Endothelial cell of umbilical vein (primary cell): ENCODE measurements around the gene RAP1GAP2. TPM values are rescaled to one million over a fixed set of nuclear protein-coding genes. Genes with fewer than 3 reads are reported as not detected.

Experiments used
- BruUV-seq: library from RNA; stranded (reverse); fragments of 400-500 nt; replicated peaks from 2 replicates; lab custom pipeline; 2021; lab: Mats Ljungman, UMichigan
- CTCF ChIA-PET: fragments of 300-600, 350-600 bp; sonication (Branson Sonifier 250); formaldehyde crosslinking; loops from one replicate; lab custom pipeline; 2021; ENCODE audit warnings: antibody characterized with exemption, inconsistent platforms; lab: Charles Lee
- POLR2A ChIA-PET: fragments of 300-600, 350-600 bp; sonication (Branson Sonifier 250); formaldehyde crosslinking; loops from one replicate; lab custom pipeline; 2021; ENCODE audit warnings: antibody characterized with exemption, inconsistent platforms; lab: Charles Lee
- DNase-seq: peaks from one replicate; pipeline ENCODE4 v3.0.0-alpha.2; 2011; ENCODE audit warnings: low read depth, low spot score
- FAIRE-seq: peaks from 2 replicates; lab custom pipeline; 2011; peaks lifted over from hg19 to GRCh38; lab: Jason Lieb, UNC
- H2AFZ ChIP-seq: 2 replicates; pipeline ENCODE4 v1.6.0; 2012; ENCODE audit warnings: low read depth, low read length, control low read depth, inconsistent platforms
- H3K27ac ChIP-seq: 2 replicates; pipeline ENCODE4 v1.5.1; 2011; ENCODE audit warnings: low read depth, mild to moderate bottlenecking, control low read depth, low read length, moderate library complexity; ENCODE audit not compliant: insufficient read depth
- H3K27me3 ChIP-seq, 2 experiments: 2 replicates each; pipeline versions ENCODE4 v1.6.0 to v1.6.1; 2011; ENCODE audit warnings: low read length in 2 of 2, mixed read lengths in 1 of 2; ENCODE audit not compliant: control insufficient read depth in 2 of 2, insufficient read depth in 2 of 2
- H3K36me3 ChIP-seq, 2 experiments: 2 replicates in 1 of 2; 3 replicates in 1 of 2; pipeline ENCODE4 v1.5.1; 2011; ENCODE audit warnings: low read length in 2 of 2, mild to moderate bottlenecking in 1 of 2, moderate library complexity in 1 of 2; ENCODE audit not compliant: control insufficient read depth in 2 of 2, insufficient read depth in 2 of 2; ENCODE audit errors: extremely low read depth in 1 of 2
- H3K4me1 ChIP-seq: 3 replicates; pipeline ENCODE4 v1.5.1; 2011; ENCODE audit warnings: mild to moderate bottlenecking, low read length; ENCODE audit not compliant: control insufficient read depth, insufficient read depth; ENCODE audit errors: extremely low read depth
- H3K4me2 ChIP-seq: 2 replicates; pipeline ENCODE4 v1.6.1; 2011; ENCODE audit warnings: low read length, control low read depth, mixed read lengths; ENCODE audit not compliant: insufficient read depth
- H3K4me3 ChIP-seq, 3 experiments: fragments of 200-600 bp in 1 of 3; sonication (generic), shearing (Covaris generic) in 1 of 3; replicated peaks in 1 of 3; 2 replicates each; pipeline ENCODE4 v1.5.1; 2011 to 2016; ENCODE audit warnings: control low read depth in 3 of 3, low read length in 3 of 3, mild to moderate bottlenecking in 2 of 3, inconsistent platforms in 1 of 3, low read depth in 1 of 3, moderate library complexity in 1 of 3; ENCODE audit not compliant: insufficient read depth in 1 of 3
- H3K79me2 ChIP-seq: 2 replicates; pipeline ENCODE4 v1.6.0; 2012; ENCODE audit warnings: low read length, inconsistent platforms; ENCODE audit not compliant: control insufficient read depth, insufficient read depth
- H3K9ac ChIP-seq: replicated peaks from 2 replicates; pipeline ENCODE3; 2011; ENCODE audit warnings: low read length, control low read depth; ENCODE audit not compliant: insufficient read depth; ENCODE audit errors: extremely low read depth
- H3K9me1 ChIP-seq: replicated peaks from 3 replicates; pipeline ENCODE4 v1.6.0; 2011; ENCODE audit warnings: mild to moderate bottlenecking, low read length; ENCODE audit not compliant: control insufficient read depth, insufficient read depth; ENCODE audit errors: extremely low read depth
- H3K9me3 ChIP-seq: replicated peaks from 2 replicates; pipeline ENCODE4 v1.5.1; 2012; ENCODE audit warnings: low read length, inconsistent platforms; ENCODE audit not compliant: control insufficient read depth, insufficient read depth
- H4K20me1 ChIP-seq: replicated peaks from 2 replicates; pipeline ENCODE3; 2011; ENCODE audit warnings: mild to moderate bottlenecking, low read length; ENCODE audit not compliant: control insufficient read depth, insufficient read depth; ENCODE audit errors: extremely low read depth
- EZH2 ChIP-seq: IDR thresholded peaks from 2 replicates; pipeline ENCODE4 v1.6.1; 2012; ENCODE audit warnings: borderline replicate concordance, low read depth, mild to moderate bottlenecking, moderate library complexity, low read length, inconsistent platforms; ENCODE audit not compliant: severe bottlenecking
- FOS ChIP-seq: IDR thresholded peaks from 2 replicates; pipeline ENCODE4 v1.6.1; 2011; ENCODE audit warnings: mild to moderate bottlenecking, low read length, moderate library complexity, borderline replicate concordance; ENCODE audit not compliant: insufficient read depth
- GATA2 ChIP-seq: IDR thresholded peaks from 2 replicates; pipeline ENCODE4 v1.7.0; 2011; ENCODE audit warnings: low read depth, mild to moderate bottlenecking, moderate library complexity, mixed read lengths, low read length; ENCODE audit not compliant: insufficient read length, insufficient read depth
- JUN ChIP-seq: IDR thresholded peaks from 2 replicates; pipeline ENCODE4 v1.6.1; 2011; ENCODE audit warnings: borderline replicate concordance, low read depth; ENCODE audit not compliant: insufficient read length, insufficient read depth
- MAX ChIP-seq: IDR thresholded peaks from 2 replicates; pipeline ENCODE4 v1.6.1; 2011; ENCODE audit not compliant: insufficient read depth, insufficient read length
- MYC ChIP-seq: IDR thresholded peaks from one replicate; pipeline ENCODE4 v1.6.1; 2011; ENCODE audit warnings: mild to moderate bottlenecking, low read depth, low read length
- POLR2A ChIP-seq: IDR thresholded peaks from 2 replicates; pipeline ENCODE4 v1.6.1; 2012; ENCODE audit warnings: low read depth, mild to moderate bottlenecking, control low read depth, low read length
- POLR2AphosphoS5 ChIP-seq: IDR thresholded peaks from 2 replicates; pipeline ENCODE4 v1.6.1; 2012; ENCODE audit warnings: low read depth, mild to moderate bottlenecking, control low read depth, low read length, moderate library complexity; ENCODE audit not compliant: insufficient read depth
- dilution Hi-C: fragments of 300-500 bp; cut with MboI; formaldehyde crosslinking; loops from one replicate; pipeline ENCODE4 v1.15.0; 2019; ENCODE audit warnings: low sequenced_read_pairs; ENCODE audit not compliant: extremely low pct_ligation_motif_present
- intact Hi-C: fragments of 100-400 bp; cut with micrococcal nuclease; formaldehyde crosslinking; loops from one replicate; pipeline ENCODE4 v1.10.0; 2022
- polyA plus RNA-seq, 4 experiments: library from polyadenylated mRNA; depleted of rRNA in 3 of 4; stranded (reverse) in 3 of 4; unstranded in 1 of 4; fragments of >200 nt; gene quantifications; 2 replicates each; pipeline versions ENCODE4 v1.2.1 to v1.2.3, GENCODE V29; 2011 to 2012; ENCODE audit warnings: missing spikeins in 1 of 4
- total RNA-seq: library from RNA; stranded (reverse); gene quantifications from 2 replicates; pipeline ENCODE4 v1.2.3, GENCODE V29; 2021
- TF ChIP-seq, protein P1 (sequence below), 2 donors: IDR thresholded peaks; 1 replicate in 1 of 2; 2 replicates in 1 of 2; pipeline ENCODE4 v1.5.1; 2011; ENCODE audit warnings: low read length in 2 of 2, mild to moderate bottlenecking in 2 of 2, moderate library complexity in 2 of 2, control low read depth in 1 of 2, inconsistent platforms in 1 of 2, low read depth in 1 of 2; ENCODE audit not compliant: insufficient read depth in 1 of 2; ENCODE audit errors: extremely low read depth in 1 of 2

RAP1GAP2 gene
- total and polyA plus RNA-seq, 2 donors (not counting 3 experiments of a cell fraction or from before 2014, with no cell fraction given) = 1.4 to 3.6 TPM

GRCh38 chr17:3043737-3044365, 247.6 kb downstream of the RAP1GAP2 start:
- dilution Hi-C loops (no loop called here), intact Hi-C loops (loop anchor here (10.0 kb wide), 1 partner anchor 781 kb away; no protein-coding TSS in a partner anchor)
- no peaks in the 10 kb centered on the region for H3K27me3 ChIP-seq
- TF ChIP-seq FOS = no peak
- no peak for TF ChIP-seq EZH2
- TF ChIP-seq, protein P1, sequence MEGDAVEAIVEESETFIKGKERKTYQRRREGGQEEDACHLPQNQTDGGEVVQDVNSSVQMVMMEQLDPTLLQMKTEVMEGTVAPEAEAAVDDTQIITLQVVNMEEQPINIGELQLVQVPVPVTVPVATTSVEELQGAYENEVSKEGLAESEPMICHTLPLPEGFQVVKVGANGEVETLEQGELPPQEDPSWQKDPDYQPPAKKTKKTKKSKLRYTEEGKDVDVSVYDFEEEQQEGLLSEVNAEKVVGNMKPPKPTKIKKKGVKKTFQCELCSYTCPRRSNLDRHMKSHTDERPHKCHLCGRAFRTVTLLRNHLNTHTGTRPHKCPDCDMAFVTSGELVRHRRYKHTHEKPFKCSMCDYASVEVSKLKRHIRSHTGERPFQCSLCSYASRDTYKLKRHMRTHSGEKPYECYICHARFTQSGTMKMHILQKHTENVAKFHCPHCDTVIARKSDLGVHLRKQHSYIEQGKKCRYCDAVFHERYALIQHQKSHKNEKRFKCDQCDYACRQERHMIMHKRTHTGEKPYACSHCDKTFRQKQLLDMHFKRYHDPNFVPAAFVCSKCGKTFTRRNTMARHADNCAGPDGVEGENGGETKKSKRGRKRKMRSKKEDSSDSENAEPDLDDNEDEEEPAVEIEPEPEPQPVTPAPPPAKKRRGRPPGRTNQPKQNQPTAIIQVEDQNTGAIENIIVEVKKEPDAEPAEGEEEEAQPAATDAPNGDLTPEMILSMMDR (IDR thresholded peaks at IDR 0.05; ENCODE audit: extremely low read depth in 1 of 2, insufficient read depth in 1 of 2, low read depth in 1 of 2, low read length in 2 of 2) = peak; percentile 9 to 15
- TF ChIP-seq MAX = no peak
- no peak overlapping the region for H2AFZ ChIP-seq
- no peaks in the 10 kb centered on the region for H3K9me3 ChIP-seq
- H3K4me1 ChIP-seq = no peaks in the 10 kb centered on the region
- no peak for DNase-seq
- no peak overlapping the region for H3K4me3 ChIP-seq
- H3K27ac ChIP-seq = no peak overlapping the region
- FAIRE-seq = no peak
- H3K9me1 ChIP-seq = no peaks in the 10 kb centered on the region
- H3K9ac ChIP-seq = no peak overlapping the region
- CTCF ChIA-PET = no interaction called here
- H4K20me1 ChIP-seq = no peaks in the 10 kb centered on the region
- H3K79me2 ChIP-seq = no peaks in the 10 kb centered on the region
- H3K36me3 ChIP-seq = no peaks in the 10 kb centered on the region
- H3K4me2 ChIP-seq = no peak overlapping the region
- POLR2A ChIA-PET = no interaction called here
- BruUV-seq = no TSS peak

GRCh38 chr17:3046753-3047152, 250.5 kb downstream of the RAP1GAP2 start:
- FAIRE-seq (no peak), DNase-seq (no peak)
- no peak overlapping the region for H3K4me2 ChIP-seq
- TF ChIP-seq POLR2AphosphoS5 (no peak), FOS (no peak), POLR2A (no peak), JUN (no peak), MYC (no peak), EZH2 (no peak), MAX (no peak), GATA2 (no peak)
- TF ChIP-seq, protein P1 (IDR thresholded peaks at IDR 0.05; ENCODE audit: extremely low read depth in 1 of 2, insufficient read depth in 1 of 2, low read depth in 1 of 2, low read length in 2 of 2) = no peak
- H3K9me3 ChIP-seq = no peaks in the 10 kb centered on the region
- H3K4me1 ChIP-seq = no peaks in the 10 kb centered on the region
- H2AFZ ChIP-seq = no peak overlapping the region
- no peaks in the 10 kb centered on the region for H4K20me1 ChIP-seq
- H3K4me3 ChIP-seq = no peak overlapping the region
- H3K27ac ChIP-seq = no peak overlapping the region
- H3K9me1 ChIP-seq = no peaks in the 10 kb centered on the region
- no peak overlapping the region for H3K9ac ChIP-seq
- H3K27me3 ChIP-seq = no peaks in the 10 kb centered on the region
- intact Hi-C loops (loop anchor here (5.0 to 10.0 kb wide), 2 partner anchors 691 to 778 kb away; no protein-coding TSS in a partner anchor), dilution Hi-C loops (no loop called here)
- ChIA-PET POLR2A (no interaction called here), CTCF (no interaction called here)
- H3K79me2 ChIP-seq = no peaks in the 10 kb centered on the region
- no peaks in the 10 kb centered on the region for H3K36me3 ChIP-seq
- no TSS peak for BruUV-seq
